ENCODE results near the gene COX4I1.

DNA sequence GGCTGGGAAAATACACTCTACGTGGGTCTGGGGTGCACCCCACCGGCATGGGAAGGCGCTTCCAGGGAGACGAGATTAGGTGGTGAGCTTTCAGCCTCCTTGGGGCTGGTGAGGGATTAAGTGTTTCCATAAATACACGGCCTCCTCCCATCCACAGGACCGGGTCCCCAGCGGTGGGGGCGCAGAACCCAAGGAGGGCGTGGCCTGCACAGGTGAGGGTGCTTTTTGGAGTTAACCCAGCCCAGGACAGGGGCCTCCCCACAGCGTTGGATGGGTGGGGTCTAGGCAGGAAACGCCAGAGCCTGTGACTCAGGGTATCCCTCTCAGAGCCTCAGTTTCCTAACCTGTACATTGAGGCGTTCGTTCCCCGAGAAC lies 49.7 kb upstream of the COX4I1 start:
- TF ChIP-seq, protein P1, sequence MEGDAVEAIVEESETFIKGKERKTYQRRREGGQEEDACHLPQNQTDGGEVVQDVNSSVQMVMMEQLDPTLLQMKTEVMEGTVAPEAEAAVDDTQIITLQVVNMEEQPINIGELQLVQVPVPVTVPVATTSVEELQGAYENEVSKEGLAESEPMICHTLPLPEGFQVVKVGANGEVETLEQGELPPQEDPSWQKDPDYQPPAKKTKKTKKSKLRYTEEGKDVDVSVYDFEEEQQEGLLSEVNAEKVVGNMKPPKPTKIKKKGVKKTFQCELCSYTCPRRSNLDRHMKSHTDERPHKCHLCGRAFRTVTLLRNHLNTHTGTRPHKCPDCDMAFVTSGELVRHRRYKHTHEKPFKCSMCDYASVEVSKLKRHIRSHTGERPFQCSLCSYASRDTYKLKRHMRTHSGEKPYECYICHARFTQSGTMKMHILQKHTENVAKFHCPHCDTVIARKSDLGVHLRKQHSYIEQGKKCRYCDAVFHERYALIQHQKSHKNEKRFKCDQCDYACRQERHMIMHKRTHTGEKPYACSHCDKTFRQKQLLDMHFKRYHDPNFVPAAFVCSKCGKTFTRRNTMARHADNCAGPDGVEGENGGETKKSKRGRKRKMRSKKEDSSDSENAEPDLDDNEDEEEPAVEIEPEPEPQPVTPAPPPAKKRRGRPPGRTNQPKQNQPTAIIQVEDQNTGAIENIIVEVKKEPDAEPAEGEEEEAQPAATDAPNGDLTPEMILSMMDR (IDR thresholded peaks at IDR 0.05) = no peak
- TF ChIP-seq POLR2AphosphoS5 (IDR thresholded peaks at IDR 0.05; ENCODE audit: low read depth, low read length) (no peak), TCF7L2 (IDR thresholded peaks at IDR 0.05; ENCODE audit: low read depth, low read length) (no peak), SIN3A (IDR thresholded peaks at IDR 0.05; ENCODE audit: borderline replicate concordance, insufficient read depth, low read depth, low read length) (no peak)
